K562 (cell line): ENCODE data around the gene CTDSPL2. TPM values are rescaled to one million over a fixed set of nuclear protein-coding genes. Genes with fewer than 3 reads are reported as not detected.

Source experiments
- ATF1 ChIP-seq, 2 experiments: fragments of 450-650 bp in 1 of 2; IDR thresholded peaks; 2 replicates each; pipeline ENCODE4 v1.6.1; 2016; ENCODE audit warnings: missing compliant biosample characterization in 1 of 2, missing genetic modification characterization in 1 of 2
- CBFB ChIP-seq: sonication (generic); formaldehyde crosslinking; IDR thresholded peaks from 2 replicates; pipeline ENCODE4 v1.4.0; 2020; ENCODE audit warnings: mild to moderate bottlenecking, missing genetic modification reagents
- CBX5 ChIP-seq: IDR thresholded peaks from 2 replicates; pipeline ENCODE4 v1.6.1; 2014; ENCODE audit warnings: low read depth, borderline replicate concordance
- HDAC3 ChIP-seq: fragments of 450-650 bp; IDR thresholded peaks from 2 replicates; pipeline ENCODE4 v1.6.1; 2018; ENCODE audit warnings: borderline replicate concordance, mild to moderate bottlenecking, moderate library complexity; ENCODE audit not compliant: partially characterized antibody
- LARP7 ChIP-seq: fragments of 450-650 bp; IDR thresholded peaks from 2 replicates; pipeline ENCODE4 v1.6.1; 2016
- NR2C2 ChIP-seq, 2 experiments: fragments of 200-800 bp in 1 of 2; sonication (Bioruptor generic) in 1 of 2; sonication (generic) in 1 of 2; formaldehyde crosslinking in 1 of 2; IDR thresholded peaks; 2 replicates each; pipeline versions ENCODE4 v1.6.1 to v1.8.0; 2016 to 2022; ENCODE audit warnings: mild to moderate bottlenecking in 1 of 2, missing compliant biosample characterization in 1 of 2, missing genetic modification characterization in 1 of 2, missing genetic modification reagents in 1 of 2
- PML ChIP-seq: IDR thresholded peaks from 2 replicates; pipeline ENCODE4 v1.6.1; 2012; ENCODE audit warnings: low read length, inconsistent platforms
- RCOR1 ChIP-seq, 2 experiments: IDR thresholded peaks; 2 replicates each; pipeline ENCODE4 v1.6.1; 2012; ENCODE audit warnings: low read depth in 2 of 2, low read length in 2 of 2, borderline replicate concordance in 1 of 2, improper control_type of control experiment in 1 of 2
- SREBF1 ChIP-seq: fragments of 150-350 bp; IDR thresholded peaks from 2 replicates; pipeline ENCODE4 v1.6.1; 2014; ENCODE audit warnings: antibody characterized with exemption, low read depth, low read length, borderline replicate concordance
- ZBTB40 ChIP-seq, 2 experiments: fragments of 450-650 bp in 1 of 2; sonication (generic) in 1 of 2; formaldehyde crosslinking in 1 of 2; IDR thresholded peaks; 2 replicates each; pipeline versions ENCODE4 v1.7.1 to v1.9.0; 2016 to 2022; ENCODE audit warnings: inconsistent platforms in 1 of 2, mild to moderate bottlenecking in 1 of 2, missing genetic modification reagents in 1 of 2
- ZNF431 ChIP-seq: sonication (generic); formaldehyde crosslinking; IDR thresholded peaks from 2 replicates; pipeline ENCODE4 v1.8.0; 2022; ENCODE audit warnings: mild to moderate bottlenecking, missing genetic modification reagents
- polyA plus RNA-seq, 8 experiments: library from polyadenylated mRNA; depleted of rRNA in 4 of 8; stranded (reverse) in 5 of 8; unstranded in 3 of 8; fragments of >200 nt; fragmentation: Nextera tagmentation in 2 of 8; fragmentation: Illumina TruSeq in 1 of 8; extraction: Ambion mirVana in 2 of 8; extraction: Trizol in 1 of 8; gene quantifications; 2 replicates each; pipeline versions ENCODE4 v1.2.1 to v1.2.3, GENCODE V29; 2011 to 2014; ENCODE audit warnings: inconsistent platforms in 1 of 8, missing spikeins in 1 of 8
- total RNA-seq, 7 experiments: library from RNA; depleted of rRNA in 6 of 7; stranded (reverse); fragments of >200 nt in 6 of 7; fragmentation: Illumina TruSeq in 2 of 7; extraction: Trizol in 2 of 7; gene quantifications; 2 replicates each; pipeline versions ENCODE4 v1.2.1 to v1.2.3, GENCODE V29; 2011 to 2021; ENCODE audit warnings: low replicate concordance in 1 of 7

Gene CTDSPL2
- total and polyA plus RNA-seq, 9 of the 15 experiments (the other 6 are each of a cell fraction or from before 2014, with no cell fraction given): 16.8 to 79.0 (median 53.1) TPM

GRCh38 chr15:44427756-44428724, 611 bp downstream of the CTDSPL2 start (continued):
- TF ChIP-seq ZBTB40 (IDR thresholded peaks at IDR 0.05) (no peak), ZBTB40 (CRISPR knock-in tag; IDR thresholded peaks at IDR 0.05) (no peak), HDAC3 (no peak), PML (no peak), CBFB (CRISPR knock-in tag) (no peak), ATF1 (CRISPR knock-in tag; IDR thresholded peaks at IDR 0.05) (no peak), ATF1 (tag; IDR thresholded peaks at IDR 0.05) (0 out of 2 replicates have a peak, but pooled peaks have one; percentile 4), SREBF1 (no peak), RCOR1 (IDR thresholded peaks at IDR 0.05; ENCODE audit: borderline replicate concordance in 1 of 2, low read depth in 2 of 2, low read length in 2 of 2) (peak in 1 of 2 experiments; percentile 48; a peak in 1 of 4 replicates), CBX5 (no peak), LARP7 (no peak), ZNF431 (peak; percentile 31; the same call in 1 of the 2 replicates), NR2C2 (CRISPR knock-in tag; IDR thresholded peaks at IDR 0.05) (no peak), NR2C2 (tag; IDR thresholded peaks at IDR 0.05) (peak; percentile 41)
